ENCODE data around the gene SMG6. TPM values are rescaled to one million over a fixed set of nuclear protein-coding genes. Genes with fewer than 3 reads are reported as not detected.

SMG6 gene
- total RNA-seq, 1 experiment from 2014 or later: 13.5 TPM

DNA sequence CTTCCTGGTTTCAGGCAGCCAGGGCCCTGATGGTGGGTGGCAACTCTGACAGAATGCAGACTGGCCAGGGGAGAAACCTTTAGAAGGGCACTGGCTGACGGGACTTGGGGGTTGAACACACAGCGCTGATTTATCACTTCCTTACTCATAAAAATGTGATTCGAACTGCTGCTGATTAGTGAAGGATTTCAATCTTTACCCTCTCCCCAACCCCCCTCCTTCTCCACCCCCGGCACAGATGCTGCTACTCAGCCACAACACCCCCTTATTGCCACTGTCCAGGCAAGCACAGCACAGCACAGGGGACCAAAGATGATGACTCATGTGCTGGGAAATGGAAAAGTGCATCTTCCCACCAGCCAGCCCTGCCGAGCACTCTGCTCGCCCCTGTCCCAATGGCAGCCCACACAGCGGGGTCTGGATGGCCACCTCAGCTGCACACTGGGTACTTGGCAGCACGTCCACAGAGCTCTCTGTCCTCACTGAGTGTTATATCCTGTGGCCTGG is 70.1 kb downstream of the SMG6 start:
- Mint-ChIP-seq H3K9me3 (ENCODE audit: low read depth, unreplicated experiment) (no peaks in the 10 kb centered on the region), H3K27me3 (ENCODE audit: unreplicated experiment) (no peaks in the 10 kb centered on the region), H3K36me3 (ENCODE audit: insufficient read depth, unreplicated experiment) (no peaks in the 10 kb centered on the region), H3K4me1 (ENCODE audit: low read depth, unreplicated experiment) (no peaks in the 10 kb centered on the region), H3K27ac (ENCODE audit: unreplicated experiment) (no peak overlapping the region), H3K4me3 (ENCODE audit: low read depth, unreplicated experiment) (no peak overlapping the region)
- intact Hi-C loops (cut with micrococcal nuclease; ENCODE audit: unreplicated experiment): no loop called here
- no peak for DNase-seq
- CTCF ChIA-PET: no interaction called here
- BruUV-seq (replicated peaks): no TSS peak
- no peak for TF ChIP-seq CTCF (IDR thresholded peaks at IDR 0.05; ENCODE audit: unreplicated experiment)

DNA sequence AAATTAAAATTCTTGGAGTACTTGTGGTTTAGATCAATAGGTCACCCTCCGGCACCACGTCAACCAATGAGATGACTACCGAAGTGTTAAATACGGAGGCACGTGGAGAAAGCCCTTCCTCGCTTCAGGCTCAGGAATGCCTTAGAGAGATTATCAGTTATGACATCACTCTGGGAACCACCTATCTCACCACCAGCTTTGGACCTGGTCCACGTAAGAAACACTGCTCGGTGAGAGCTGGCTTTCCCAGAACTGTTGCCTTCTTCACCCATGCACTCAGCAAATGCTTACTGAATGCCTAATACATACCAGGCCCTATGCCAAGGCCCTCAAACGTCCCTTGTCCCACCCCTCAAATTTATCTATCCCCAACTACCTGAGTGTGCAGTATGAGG is 71.3 kb downstream of the SMG6 start:
- Mint-ChIP-seq H3K9me3 (ENCODE audit: low read depth, unreplicated experiment) (no peaks in the 10 kb centered on the region), H3K27me3 (ENCODE audit: unreplicated experiment) (no peaks in the 10 kb centered on the region), H3K27ac (ENCODE audit: unreplicated experiment) (no peak overlapping the region), H3K36me3 (ENCODE audit: insufficient read depth, unreplicated experiment) (no peaks in the 10 kb centered on the region), H3K4me3 (ENCODE audit: low read depth, unreplicated experiment) (no peak overlapping the region), H3K4me1 (ENCODE audit: low read depth, unreplicated experiment) (no peaks in the 10 kb centered on the region)
- no peak for DNase-seq
- no peak for TF ChIP-seq CTCF (IDR thresholded peaks at IDR 0.05; ENCODE audit: unreplicated experiment)
- BruUV-seq (replicated peaks): no TSS peak
- intact Hi-C loops (cut with micrococcal nuclease; ENCODE audit: unreplicated experiment): no loop called here
- CTCF ChIA-PET: interaction anchor here (1.0 kb wide), 2 partner anchors 174 to 177 kb away, joined by 3 to 5 read pairs; partner anchors contain the start of gene HIC1

- Mint-ChIP-seq H3K27me3 (ENCODE audit: unreplicated experiment) (no peaks in the 10 kb centered on the region), H3K36me3 (ENCODE audit: insufficient read depth, unreplicated experiment) (no peaks in the 10 kb centered on the region), H3K27ac (ENCODE audit: unreplicated experiment) (no peak overlapping the region), H3K4me1 (ENCODE audit: low read depth, unreplicated experiment) (no peaks in the 10 kb centered on the region), H3K4me3 (ENCODE audit: low read depth, unreplicated experiment) (no peak overlapping the region), H3K9me3 (ENCODE audit: low read depth, unreplicated experiment) (no peaks in the 10 kb centered on the region)
- intact Hi-C loops (cut with micrococcal nuclease; ENCODE audit: unreplicated experiment): no loop called here
- no TSS peak for BruUV-seq (replicated peaks)
- TF ChIP-seq CTCF (IDR thresholded peaks at IDR 0.05; ENCODE audit: unreplicated experiment): no peak
- DNase-seq: no peak
- CTCF ChIA-PET: interaction anchor here (1.0 kb wide), 1 partner anchor 172 kb away, joined by 3 read pairs; no protein-coding TSS in a partner anchor
Observed at GRCh38 chr17:2230877-2231276, 72.7 kb downstream of the SMG6 start.

DNA sequence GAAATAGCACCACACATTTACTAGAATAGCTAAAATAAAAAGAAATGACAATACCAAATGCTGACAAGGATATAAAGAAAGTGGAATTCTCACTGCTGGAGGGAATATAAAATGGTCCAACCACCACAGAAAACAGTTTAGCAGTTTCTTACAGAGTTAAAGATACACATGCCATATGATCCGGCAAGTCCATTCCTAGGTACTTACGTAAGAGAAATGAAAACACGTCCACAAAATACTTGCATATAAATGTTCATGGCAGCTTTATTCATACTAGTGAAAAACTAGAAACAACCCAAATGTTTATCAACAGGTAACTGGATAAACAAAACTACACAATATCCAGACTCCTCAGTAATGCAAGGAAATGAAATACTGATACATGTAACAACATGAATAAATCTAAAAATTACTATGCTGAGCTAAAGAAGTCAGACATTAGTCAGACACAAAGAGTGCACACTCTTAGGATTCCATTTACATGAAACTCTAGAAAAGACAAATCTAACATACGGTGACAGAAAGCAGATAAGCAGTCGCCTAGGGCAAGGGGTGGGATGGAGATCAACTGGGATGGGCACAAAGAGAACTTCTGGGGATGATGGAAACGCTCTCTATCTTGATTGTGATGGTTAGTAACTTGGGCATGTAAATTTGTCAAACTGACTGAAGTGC is 76.4 kb downstream of the SMG6 start:
- no peak for DNase-seq
- CTCF ChIA-PET: no interaction called here
- intact Hi-C loops (cut with micrococcal nuclease; ENCODE audit: unreplicated experiment): no loop called here
- no TSS peak for BruUV-seq (replicated peaks)
- TF ChIP-seq CTCF (IDR thresholded peaks at IDR 0.05; ENCODE audit: unreplicated experiment): no peak
- Mint-ChIP-seq H3K4me3 (ENCODE audit: low read depth, unreplicated experiment) (no peak overlapping the region), H3K9me3 (ENCODE audit: low read depth, unreplicated experiment) (no peaks in the 10 kb centered on the region), H3K27me3 (ENCODE audit: unreplicated experiment) (no peaks in the 10 kb centered on the region), H3K27ac (ENCODE audit: unreplicated experiment) (no peak overlapping the region), H3K4me1 (ENCODE audit: low read depth, unreplicated experiment) (no peaks in the 10 kb centered on the region), H3K36me3 (ENCODE audit: insufficient read depth, unreplicated experiment) (no peaks in the 10 kb centered on the region)
